Measurements from ENCODE around the gene SLC44A5. TPM values are rescaled to one million over a fixed set of nuclear protein-coding genes. Genes with fewer than 3 reads are reported as not detected.

Gene SLC44A5
- total and polyA plus RNA-seq, 2 experiments from 2014 or later, result 3.3 to 11.7 TPM

- no peak for ATAC-seq
Measured at GRCh38 chr1:75273110-75273509, 337.8 kb downstream of the SLC44A5 start.

More at GRCh38 chr1:75273110-75273509, 337.8 kb downstream of the SLC44A5 start:
- H3K4me3 Mint-ChIP-seq, result no peak overlapping the region
- no peak overlapping the region for H3K27ac Mint-ChIP-seq
- Histone ChIP-seq H3K9me2 (ENCODE audit: insufficient read depth) (no peaks in the 10 kb centered on the region), H3K4me3 (no peak overlapping the region), H3K4me1 (ENCODE audit: insufficient read depth) (no peaks in the 10 kb centered on the region), H3K27me3 (ENCODE audit: insufficient read depth) (no peaks in the 10 kb centered on the region), H2AFZ (no peak overlapping the region), H3K4me2 (no peak overlapping the region), H4K20me1 (replicated peaks; ENCODE audit: insufficient read depth) (no peaks in the 10 kb centered on the region), H3K36me3 (ENCODE audit: insufficient read depth) (no peaks in the 10 kb centered on the region), H3K27ac (ENCODE audit: low read depth) (no peak overlapping the region), H3F3A (replicated peaks; ENCODE audit: low read depth) (no peaks in the 10 kb centered on the region), H3K79me2 (replicated peaks; ENCODE audit: insufficient read depth) (no peaks in the 10 kb centered on the region)
- H3K9me3 Mint-ChIP-seq, result peaks cover 3% of the 10 kb centered on the region; the same call in 1 of the 3 replicates
- no peak for TF ChIP-seq STAT1 (IDR thresholded peaks at IDR 0.05; ENCODE audit: unreplicated experiment)
- TF ChIP-seq EZH2 (IDR thresholded peaks at IDR 0.05; ENCODE audit: low read depth, unreplicated experiment), result no peak
- no peak for TF ChIP-seq POLR2AphosphoS5 (IDR thresholded peaks at IDR 0.05; ENCODE audit: low read depth)
- TF ChIP-seq, protein P1, sequence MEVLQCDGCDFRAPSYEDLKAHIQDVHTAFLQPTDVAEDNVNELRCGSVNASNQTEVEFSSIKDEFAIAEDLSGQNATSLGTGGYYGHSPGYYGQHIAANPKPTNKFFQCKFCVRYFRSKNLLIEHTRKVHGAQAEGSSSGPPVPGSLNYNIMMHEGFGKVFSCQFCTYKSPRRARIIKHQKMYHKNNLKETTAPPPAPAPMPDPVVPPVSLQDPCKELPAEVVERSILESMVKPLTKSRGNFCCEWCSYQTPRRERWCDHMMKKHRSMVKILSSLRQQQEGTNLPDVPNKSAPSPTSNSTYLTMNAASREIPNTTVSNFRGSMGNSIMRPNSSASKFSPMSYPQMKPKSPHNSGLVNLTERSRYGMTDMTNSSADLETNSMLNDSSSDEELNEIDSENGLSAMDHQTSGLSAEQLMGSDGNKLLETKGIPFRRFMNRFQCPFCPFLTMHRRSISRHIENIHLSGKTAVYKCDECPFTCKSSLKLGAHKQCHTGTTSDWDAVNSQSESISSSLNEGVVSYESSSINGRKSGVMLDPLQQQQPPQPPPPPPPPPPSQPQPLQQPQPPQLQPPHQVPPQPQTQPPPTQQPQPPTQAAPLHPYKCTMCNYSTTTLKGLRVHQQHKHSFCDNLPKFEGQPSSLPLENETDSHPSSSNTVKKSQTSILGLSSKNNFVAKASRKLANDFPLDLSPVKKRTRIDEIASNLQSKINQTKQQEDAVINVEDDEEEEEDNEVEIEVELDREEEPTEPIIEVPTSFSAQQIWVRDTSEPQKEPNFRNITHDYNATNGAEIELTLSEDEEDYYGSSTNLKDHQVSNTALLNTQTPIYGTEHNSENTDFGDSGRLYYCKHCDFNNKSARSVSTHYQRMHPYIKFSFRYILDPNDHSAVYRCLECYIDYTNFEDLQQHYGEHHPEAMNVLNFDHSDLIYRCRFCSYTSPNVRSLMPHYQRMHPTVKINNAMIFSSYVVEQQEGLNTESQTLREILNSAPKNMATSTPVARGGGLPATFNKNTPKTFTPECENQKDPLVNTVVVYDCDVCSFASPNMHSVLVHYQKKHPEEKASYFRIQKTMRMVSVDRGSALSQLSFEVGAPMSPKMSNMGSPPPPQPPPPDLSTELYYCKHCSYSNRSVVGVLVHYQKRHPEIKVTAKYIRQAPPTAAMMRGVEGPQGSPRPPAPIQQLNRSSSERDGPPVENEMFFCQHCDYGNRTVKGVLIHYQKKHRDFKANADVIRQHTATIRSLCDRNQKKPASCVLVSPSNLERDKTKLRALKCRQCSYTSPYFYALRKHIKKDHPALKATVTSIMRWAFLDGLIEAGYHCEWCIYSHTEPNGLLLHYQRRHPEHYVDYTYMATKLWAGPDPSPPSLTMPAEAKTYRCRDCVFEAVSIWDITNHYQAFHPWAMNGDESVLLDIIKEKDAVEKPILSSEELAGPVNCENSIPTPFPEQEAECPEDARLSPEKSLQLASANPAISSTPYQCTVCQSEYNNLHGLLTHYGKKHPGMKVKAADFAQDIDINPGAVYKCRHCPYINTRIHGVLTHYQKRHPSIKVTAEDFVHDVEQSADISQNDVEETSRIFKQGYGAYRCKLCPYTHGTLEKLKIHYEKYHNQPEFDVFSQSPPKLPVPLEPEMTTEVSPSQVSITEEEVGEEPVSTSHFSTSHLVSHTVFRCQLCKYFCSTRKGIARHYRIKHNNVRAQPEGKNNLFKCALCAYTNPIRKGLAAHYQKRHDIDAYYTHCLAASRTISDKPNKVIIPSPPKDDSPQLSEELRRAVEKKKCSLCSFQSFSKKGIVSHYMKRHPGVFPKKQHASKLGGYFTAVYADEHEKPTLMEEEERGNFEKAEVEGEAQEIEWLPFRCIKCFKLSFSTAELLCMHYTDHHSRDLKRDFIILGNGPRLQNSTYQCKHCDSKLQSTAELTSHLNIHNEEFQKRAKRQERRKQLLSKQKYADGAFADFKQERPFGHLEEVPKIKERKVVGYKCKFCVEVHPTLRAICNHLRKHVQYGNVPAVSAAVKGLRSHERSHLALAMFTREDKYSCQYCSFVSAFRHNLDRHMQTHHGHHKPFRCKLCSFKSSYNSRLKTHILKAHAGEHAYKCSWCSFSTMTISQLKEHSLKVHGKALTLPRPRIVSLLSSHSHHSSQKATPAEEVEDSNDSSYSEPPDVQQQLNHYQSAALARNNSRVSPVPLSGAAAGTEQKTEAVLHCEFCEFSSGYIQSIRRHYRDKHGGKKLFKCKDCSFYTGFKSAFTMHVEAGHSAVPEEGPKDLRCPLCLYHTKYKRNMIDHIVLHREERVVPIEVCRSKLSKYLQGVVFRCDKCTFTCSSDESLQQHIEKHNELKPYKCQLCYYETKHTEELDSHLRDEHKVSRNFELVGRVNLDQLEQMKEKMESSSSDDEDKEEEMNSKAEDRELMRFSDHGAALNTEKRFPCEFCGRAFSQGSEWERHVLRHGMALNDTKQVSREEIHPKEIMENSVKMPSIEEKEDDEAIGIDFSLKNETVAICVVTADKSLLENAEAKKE (CRISPR knock-in tag; IDR thresholded peaks at IDR 0.05), result no peak
- TF ChIP-seq JUNB (IDR thresholded peaks at IDR 0.05; ENCODE audit: unreplicated experiment), result no peak
- no peak for TF ChIP-seq EZH2phosphoT487 (IDR thresholded peaks at IDR 0.05; ENCODE audit: unreplicated experiment)
- TF ChIP-seq, protein P2, sequence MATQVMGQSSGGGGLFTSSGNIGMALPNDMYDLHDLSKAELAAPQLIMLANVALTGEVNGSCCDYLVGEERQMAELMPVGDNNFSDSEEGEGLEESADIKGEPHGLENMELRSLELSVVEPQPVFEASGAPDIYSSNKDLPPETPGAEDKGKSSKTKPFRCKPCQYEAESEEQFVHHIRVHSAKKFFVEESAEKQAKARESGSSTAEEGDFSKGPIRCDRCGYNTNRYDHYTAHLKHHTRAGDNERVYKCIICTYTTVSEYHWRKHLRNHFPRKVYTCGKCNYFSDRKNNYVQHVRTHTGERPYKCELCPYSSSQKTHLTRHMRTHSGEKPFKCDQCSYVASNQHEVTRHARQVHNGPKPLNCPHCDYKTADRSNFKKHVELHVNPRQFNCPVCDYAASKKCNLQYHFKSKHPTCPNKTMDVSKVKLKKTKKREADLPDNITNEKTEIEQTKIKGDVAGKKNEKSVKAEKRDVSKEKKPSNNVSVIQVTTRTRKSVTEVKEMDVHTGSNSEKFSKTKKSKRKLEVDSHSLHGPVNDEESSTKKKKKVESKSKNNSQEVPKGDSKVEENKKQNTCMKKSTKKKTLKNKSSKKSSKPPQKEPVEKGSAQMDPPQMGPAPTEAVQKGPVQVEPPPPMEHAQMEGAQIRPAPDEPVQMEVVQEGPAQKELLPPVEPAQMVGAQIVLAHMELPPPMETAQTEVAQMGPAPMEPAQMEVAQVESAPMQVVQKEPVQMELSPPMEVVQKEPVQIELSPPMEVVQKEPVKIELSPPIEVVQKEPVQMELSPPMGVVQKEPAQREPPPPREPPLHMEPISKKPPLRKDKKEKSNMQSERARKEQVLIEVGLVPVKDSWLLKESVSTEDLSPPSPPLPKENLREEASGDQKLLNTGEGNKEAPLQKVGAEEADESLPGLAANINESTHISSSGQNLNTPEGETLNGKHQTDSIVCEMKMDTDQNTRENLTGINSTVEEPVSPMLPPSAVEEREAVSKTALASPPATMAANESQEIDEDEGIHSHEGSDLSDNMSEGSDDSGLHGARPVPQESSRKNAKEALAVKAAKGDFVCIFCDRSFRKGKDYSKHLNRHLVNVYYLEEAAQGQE (IDR thresholded peaks at IDR 0.05; ENCODE audit: unreplicated experiment), result no peak
- no peak for TF ChIP-seq ZNF331 (CRISPR knock-in tag; IDR thresholded peaks at IDR 0.05; ENCODE audit: low read depth)
- no peak for TF ChIP-seq ETS1 (IDR thresholded peaks at IDR 0.05)
- TF ChIP-seq ZNF114 (CRISPR knock-in tag; IDR thresholded peaks at IDR 0.05), result no peak
- TF ChIP-seq, protein P3, sequence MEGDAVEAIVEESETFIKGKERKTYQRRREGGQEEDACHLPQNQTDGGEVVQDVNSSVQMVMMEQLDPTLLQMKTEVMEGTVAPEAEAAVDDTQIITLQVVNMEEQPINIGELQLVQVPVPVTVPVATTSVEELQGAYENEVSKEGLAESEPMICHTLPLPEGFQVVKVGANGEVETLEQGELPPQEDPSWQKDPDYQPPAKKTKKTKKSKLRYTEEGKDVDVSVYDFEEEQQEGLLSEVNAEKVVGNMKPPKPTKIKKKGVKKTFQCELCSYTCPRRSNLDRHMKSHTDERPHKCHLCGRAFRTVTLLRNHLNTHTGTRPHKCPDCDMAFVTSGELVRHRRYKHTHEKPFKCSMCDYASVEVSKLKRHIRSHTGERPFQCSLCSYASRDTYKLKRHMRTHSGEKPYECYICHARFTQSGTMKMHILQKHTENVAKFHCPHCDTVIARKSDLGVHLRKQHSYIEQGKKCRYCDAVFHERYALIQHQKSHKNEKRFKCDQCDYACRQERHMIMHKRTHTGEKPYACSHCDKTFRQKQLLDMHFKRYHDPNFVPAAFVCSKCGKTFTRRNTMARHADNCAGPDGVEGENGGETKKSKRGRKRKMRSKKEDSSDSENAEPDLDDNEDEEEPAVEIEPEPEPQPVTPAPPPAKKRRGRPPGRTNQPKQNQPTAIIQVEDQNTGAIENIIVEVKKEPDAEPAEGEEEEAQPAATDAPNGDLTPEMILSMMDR (conservative IDR thresholded peaks at IDR 0.05; ENCODE audit: low read depth in 2 of 2), result no peak
- TF ChIP-seq NANOG (IDR thresholded peaks at IDR 0.05; ENCODE audit: borderline replicate concordance), result no peak
- TF ChIP-seq CREB1 (CRISPR knock-in tag; IDR thresholded peaks at IDR 0.05; ENCODE audit: low read depth), result no peak
- DNase-seq (ENCODE audit: low spot score), result no peak
- no peaks in the 10 kb centered on the region for H3K4me1 Mint-ChIP-seq
- no peaks in the 10 kb centered on the region for H3K27me3 Mint-ChIP-seq (ENCODE audit: insufficient read depth, low read depth, poor library complexity)
- H3K36me3 Mint-ChIP-seq (ENCODE audit: low read depth), result no peaks in the 10 kb centered on the region
